OCI-LY7 (cell line): ENCODE results near the gene TERB1.

Source experiments
- EZH2phosphoT487 ChIP-seq: fragments of 200-600 bp; sonication (generic); IDR thresholded peaks from 2 replicates; pipeline ENCODE4 v1.6.1; 2018; ENCODE audit warnings: low read depth, borderline replicate concordance, mild to moderate bottlenecking, mixed run types, antibody characterized with exemption, low read length, moderate library complexity, mixed read lengths
- TF ChIP-seq, protein P1 (sequence below): fragments of 200-600 bp; sonication (generic); conservative IDR thresholded peaks from 2 replicates; pipeline ENCODE4 v1.5.1; 2014; ENCODE audit warnings: mild to moderate bottlenecking, antibody characterized with exemption, low read length, moderate library complexity, mixed read lengths

DNA sequence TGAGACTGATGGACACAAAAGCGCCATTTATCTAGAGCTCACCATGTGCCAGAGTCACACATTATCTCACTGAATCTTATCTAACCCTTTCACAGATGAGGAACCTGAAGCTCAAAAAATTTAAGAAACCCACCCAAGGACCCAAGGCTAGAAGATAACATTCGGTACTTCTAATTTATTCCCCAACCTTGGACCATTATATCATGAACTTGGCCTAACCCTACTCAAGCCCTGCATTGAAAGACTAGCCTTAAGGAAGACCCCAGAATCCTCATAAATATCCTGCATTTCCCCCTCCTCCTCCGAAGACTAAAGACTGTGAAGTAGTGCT, 49.4 kb downstream of the TERB1 start:
- TF ChIP-seq, protein P1, sequence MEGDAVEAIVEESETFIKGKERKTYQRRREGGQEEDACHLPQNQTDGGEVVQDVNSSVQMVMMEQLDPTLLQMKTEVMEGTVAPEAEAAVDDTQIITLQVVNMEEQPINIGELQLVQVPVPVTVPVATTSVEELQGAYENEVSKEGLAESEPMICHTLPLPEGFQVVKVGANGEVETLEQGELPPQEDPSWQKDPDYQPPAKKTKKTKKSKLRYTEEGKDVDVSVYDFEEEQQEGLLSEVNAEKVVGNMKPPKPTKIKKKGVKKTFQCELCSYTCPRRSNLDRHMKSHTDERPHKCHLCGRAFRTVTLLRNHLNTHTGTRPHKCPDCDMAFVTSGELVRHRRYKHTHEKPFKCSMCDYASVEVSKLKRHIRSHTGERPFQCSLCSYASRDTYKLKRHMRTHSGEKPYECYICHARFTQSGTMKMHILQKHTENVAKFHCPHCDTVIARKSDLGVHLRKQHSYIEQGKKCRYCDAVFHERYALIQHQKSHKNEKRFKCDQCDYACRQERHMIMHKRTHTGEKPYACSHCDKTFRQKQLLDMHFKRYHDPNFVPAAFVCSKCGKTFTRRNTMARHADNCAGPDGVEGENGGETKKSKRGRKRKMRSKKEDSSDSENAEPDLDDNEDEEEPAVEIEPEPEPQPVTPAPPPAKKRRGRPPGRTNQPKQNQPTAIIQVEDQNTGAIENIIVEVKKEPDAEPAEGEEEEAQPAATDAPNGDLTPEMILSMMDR = peak; percentile 1; the same call in 1 of the 2 replicates
- no peak for TF ChIP-seq EZH2phosphoT487
